DOHH2 (cell line): ENCODE measurements around the gene MEIG1.
"Not testable (repeated sequence)": the region's sequence is repeated elsewhere in the genome, so short reads cannot be mapped to it uniquely, and the experiment has no call there.

Experiments
- CTCF ChIP-seq: fragments of 200-600 bp; sonication (generic); IDR thresholded peaks from one replicate; pipeline ENCODE4 v1.5.1; 2014; ENCODE audit warnings: antibody characterized with exemption, mild to moderate bottlenecking, low read depth, low read length; ENCODE audit not compliant: poor library complexity, severe bottlenecking
- EZH2phosphoT487 ChIP-seq: fragments of 200-600 bp; sonication (generic); IDR thresholded peaks from 2 replicates; pipeline ENCODE4 v1.6.1; 2017; ENCODE audit warnings: borderline replicate concordance, mild to moderate bottlenecking, antibody characterized with exemption, low read length, moderate library complexity, mixed read lengths

GRCh38 chr10:15020966-15021365, 61.8 kb downstream of the MEIG1 start:
- TF ChIP-seq CTCF, EZH2phosphoT487: not testable (repeated sequence)
